ENCODE measurements around the gene ATXN1L.
"Not testable (repeated sequence)": the region's sequence is repeated elsewhere in the genome, so short reads cannot be mapped to it uniquely, and the experiment has no call there.

The ATXN1L gene

GRCh38 chr16:71845639-71846430, at the start of gene ATXN1L:
Gene ATXN1L, plus strand, starts transcription at chr16:71845976. Its CDS starts 3,765 bp downstream, at chr16:71849741.
- peak; percentile 92 for DNase-seq (ENCODE audit: low read depth, low spot score)

- no peak for DNase-seq (ENCODE audit: low read depth, low spot score)
Measured at GRCh38 chr16:71796501-71797097, 49.2 kb upstream of the ATXN1L start.

GRCh38 chr16:71803305-71803690, 42.5 kb upstream of the ATXN1L start:
- DNase-seq (ENCODE audit: low read depth, low spot score) = no peak

- no peak for DNase-seq (ENCODE audit: low read depth, low spot score)
Measured at GRCh38 chr16:71807905-71808592, 37.7 kb upstream of the ATXN1L start.

GRCh38 chr16:71808593-71809459, 37.0 kb upstream of the ATXN1L start, which contains the start of gene AP1G1:
Gene AP1G1, minus strand, starts transcription at chr16:71808834. Its CDS starts 19,355 bp downstream, at chr16:71789479.
- peak; percentile 88 for DNase-seq (ENCODE audit: low read depth, low spot score)

GRCh38 chr16:71810155-71810530, 35.6 kb upstream of the ATXN1L start:
- not testable (repeated sequence) for DNase-seq (ENCODE audit: low read depth, low spot score)

- DNase-seq (ENCODE audit: low read depth, low spot score) = no peak
Measured at GRCh38 chr16:71811261-71811803, 34.4 kb upstream of the ATXN1L start.

GRCh38 chr16:71817155-71817500, 28.6 kb upstream of the ATXN1L start:
- not testable (repeated sequence) for DNase-seq (ENCODE audit: low read depth, low spot score)

- DNase-seq (ENCODE audit: low read depth, low spot score) = no peak
Measured at GRCh38 chr16:71826533-71827017, 19.2 kb upstream of the ATXN1L start.

- no peak for DNase-seq (ENCODE audit: low read depth, low spot score)
Measured at GRCh38 chr16:71830359-71830758, 15.4 kb upstream of the ATXN1L start.

GRCh38 chr16:71831698-71832097, 14.1 kb upstream of the ATXN1L start:
- DNase-seq (ENCODE audit: low read depth, low spot score) = not testable (repeated sequence)

GRCh38 chr16:71832112-71832511, 13.7 kb upstream of the ATXN1L start:
- not testable (repeated sequence) for DNase-seq (ENCODE audit: low read depth, low spot score)

GRCh38 chr16:71834291-71834690, 11.5 kb upstream of the ATXN1L start:
- no peak for DNase-seq (ENCODE audit: low read depth, low spot score)

GRCh38 chr16:71837150-71837549, 8.6 kb upstream of the ATXN1L start:
- DNase-seq (ENCODE audit: low read depth, low spot score) = no peak

- DNase-seq (ENCODE audit: low read depth, low spot score) = no peak
Measured at GRCh38 chr16:71840052-71840451, 5.7 kb upstream of the ATXN1L start.

GRCh38 chr16:71843572-71843971, 2.2 kb upstream of the ATXN1L start:
- DNase-seq (ENCODE audit: low read depth, low spot score) = no peak

- DNase-seq (ENCODE audit: low read depth, low spot score) = no peak
Measured at GRCh38 chr16:71846431-71846830, 655 bp downstream of the ATXN1L start.

- DNase-seq (ENCODE audit: low read depth, low spot score) = no peak
Measured at GRCh38 chr16:71847096-71847495, 1.3 kb downstream of the ATXN1L start.

GRCh38 chr16:71848622-71849021, 2.8 kb downstream of the ATXN1L start:
- no peak for DNase-seq (ENCODE audit: low read depth, low spot score)

- DNase-seq (ENCODE audit: low read depth, low spot score) = no peak
Measured at GRCh38 chr16:71851746-71852145, 6.0 kb downstream of the ATXN1L start.

- no peak for DNase-seq (ENCODE audit: low read depth, low spot score)
Measured at GRCh38 chr16:71852158-71852557, 6.4 kb downstream of the ATXN1L start.
